ENCODE data around the gene STN1. TPM values are rescaled to one million over a fixed set of nuclear protein-coding genes. Genes with fewer than 3 reads are reported as not detected.

The STN1 gene
- total and polyA plus RNA-seq, 9 of the 15 experiments (the other 6 are each of a cell fraction or from before 2014, with no cell fraction given), result 9.1 to 19.6 (median 13.8) TPM

GRCh38 chr10:103882285-103883007, 35.5 kb downstream of the STN1 start (continued):
- TF ChIP-seq THRA (IDR thresholded peaks at IDR 0.05), result no peak
- no peak for TF ChIP-seq CTBP1 (IDR thresholded peaks at IDR 0.05; ENCODE audit: borderline replicate concordance)
- TF ChIP-seq, protein P1, sequence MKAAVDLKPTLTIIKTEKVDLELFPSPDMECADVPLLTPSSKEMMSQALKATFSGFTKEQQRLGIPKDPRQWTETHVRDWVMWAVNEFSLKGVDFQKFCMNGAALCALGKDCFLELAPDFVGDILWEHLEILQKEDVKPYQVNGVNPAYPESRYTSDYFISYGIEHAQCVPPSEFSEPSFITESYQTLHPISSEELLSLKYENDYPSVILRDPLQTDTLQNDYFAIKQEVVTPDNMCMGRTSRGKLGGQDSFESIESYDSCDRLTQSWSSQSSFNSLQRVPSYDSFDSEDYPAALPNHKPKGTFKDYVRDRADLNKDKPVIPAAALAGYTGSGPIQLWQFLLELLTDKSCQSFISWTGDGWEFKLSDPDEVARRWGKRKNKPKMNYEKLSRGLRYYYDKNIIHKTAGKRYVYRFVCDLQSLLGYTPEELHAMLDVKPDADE (conservative IDR thresholded peaks at IDR 0.05; ENCODE audit: control insufficient read depth, low read depth, low read length), result no peak
- TF ChIP-seq EZH2 (IDR thresholded peaks at IDR 0.05; ENCODE audit: borderline replicate concordance, low read depth, low read length), result no peak
- TF ChIP-seq BCL6 (CRISPR knock-in tag; IDR thresholded peaks at IDR 0.05), result no peak
- no peak for TF ChIP-seq TSC22D4 (tag; IDR thresholded peaks at IDR 0.05)
- no peak for TF ChIP-seq RB1 (IDR thresholded peaks at IDR 0.05; ENCODE audit: low read depth)
- no peak for TF ChIP-seq MED1 (CRISPR knock-in tag; IDR thresholded peaks at IDR 0.05; ENCODE audit: borderline replicate concordance)
- TF ChIP-seq SREBF1 (IDR thresholded peaks at IDR 0.05; ENCODE audit: borderline replicate concordance, low read depth, low read length), result no peak
- TF ChIP-seq ZNF23 (CRISPR knock-in tag; IDR thresholded peaks at IDR 0.05), result no peak

Data from K562 (cell line).